HG03342 (cell line): ENCODE results near the gene NT5DC3.

Experiments
- ATAC-seq: cut with Tn5 transposase; IDR thresholded peaks from one replicate; pipeline ENCODE4 v1.9.1; 2021; ENCODE audit warnings: mild to moderate bottlenecking, moderate library complexity; ENCODE audit not compliant: unreplicated experiment

The NT5DC3 gene

GRCh38 chr12:103833095-103833775, 7.8 kb downstream of the NT5DC3 start:
- ATAC-seq, result no peak

- no peak for ATAC-seq
Measured at GRCh38 chr12:103832048-103832997, 8.7 kb downstream of the NT5DC3 start.

- ATAC-seq, result no peak
Measured at GRCh38 chr12:103830730-103831320, 10.2 kb downstream of the NT5DC3 start.

- ATAC-seq, result no peak
Measured at GRCh38 chr12:103830025-103830725, 10.9 kb downstream of the NT5DC3 start.

GRCh38 chr12:103829092-103829491, 11.9 kb downstream of the NT5DC3 start:
- ATAC-seq, result no peak

- ATAC-seq, result no peak
Measured at GRCh38 chr12:103827911-103828391, 13.1 kb downstream of the NT5DC3 start.

GRCh38 chr12:103824845-103825244, 16.2 kb downstream of the NT5DC3 start:
- ATAC-seq, result no peak

GRCh38 chr12:103824290-103824689, 16.7 kb downstream of the NT5DC3 start:
- no peak for ATAC-seq

GRCh38 chr12:103823871-103824270, 17.2 kb downstream of the NT5DC3 start:
- ATAC-seq, result no peak

GRCh38 chr12:103821773-103822172, 19.3 kb downstream of the NT5DC3 start:
- no peak for ATAC-seq

- ATAC-seq, result no peak
Measured at GRCh38 chr12:103820881-103821489, 20.0 kb downstream of the NT5DC3 start.

- no peak for ATAC-seq
Measured at GRCh38 chr12:103820361-103820760, 20.7 kb downstream of the NT5DC3 start.

GRCh38 chr12:103819892-103820291, 21.1 kb downstream of the NT5DC3 start:
- no peak for ATAC-seq

- no peak for ATAC-seq
Measured at GRCh38 chr12:103819312-103819711, 21.7 kb downstream of the NT5DC3 start.

GRCh38 chr12:103817791-103818190, 23.2 kb downstream of the NT5DC3 start:
- no peak for ATAC-seq

- ATAC-seq, result no peak
Measured at GRCh38 chr12:103816663-103817062, 24.4 kb downstream of the NT5DC3 start.

- ATAC-seq, result no peak
Measured at GRCh38 chr12:103814436-103814835, 26.6 kb downstream of the NT5DC3 start.

GRCh38 chr12:103813949-103814348, 27.1 kb downstream of the NT5DC3 start:
- ATAC-seq, result no peak

GRCh38 chr12:103813426-103813825, 27.6 kb downstream of the NT5DC3 start:
- ATAC-seq, result no peak

- ATAC-seq, result no peak
Measured at GRCh38 chr12:103812789-103813188, 28.2 kb downstream of the NT5DC3 start.
